Pancreas (tissue), 10 donors: ENCODE data around the gene KRTAP9-9. TPM values are rescaled to one million over a fixed set of nuclear protein-coding genes. Genes with fewer than 3 reads are reported as not detected.
"Not testable (repeated sequence)": the region's sequence is repeated elsewhere in the genome, so short reads cannot be mapped to it uniquely, and the experiment has no call there.

Experiments used
- ATAC-seq, 4 donors: fragments of 200-7000 bp; cut with Tn5 transposase; one replicate each; pipeline versions ENCODE4 v1.8.0 to v1.9.1; 2020; ENCODE audit warnings: mild to moderate bottlenecking in 4 of 4, moderate library complexity in 4 of 4
- DNase-seq, 6 donors: peaks; one replicate each; pipeline ENCODE4 v3.0.0-alpha.2; 2020
- FAIRE-seq: peaks from 2 replicates; lab custom pipeline; 2012; peaks lifted over from hg19 to GRCh38; lab: Jason Lieb, UNC
- H3K27ac ChIP-seq, 4 donors: fragments of 200-600 bp; sonication (generic); 1 replicate in 3 of 4; 2 replicates in 1 of 4; pipeline versions ENCODE4 v1.5.0 to v1.8.0; 2020
- H3K27me3 ChIP-seq, 4 donors: fragments of 200-600 bp; one replicate each; pipeline ENCODE4 v1.8.0; 2021
- H3K36me3 ChIP-seq, 3 donors: fragments of 200-600 bp; sonication (generic) in 1 of 3; one replicate each; pipeline versions ENCODE4 v1.5.0 to v1.8.0; 2020 to 2021
- H3K4me1 ChIP-seq, 3 donors: fragments of 200-600 bp; one replicate each; pipeline ENCODE4 v1.8.0; 2021
- H3K4me3 ChIP-seq, 4 donors: fragments of 200-600 bp; sonication (generic) in 2 of 4; one replicate each; pipeline versions ENCODE4 v1.5.0 to v1.8.0; 2020 to 2021
- H3K9me3 ChIP-seq, 4 donors: fragments of 200-600 bp; one replicate each; pipeline ENCODE4 v1.8.0; 2021
- WGBS, 2 donors: extraction: QIAGEN DNeasy Blood & Tissue Kit; methylation state at CpG; one replicate each; pipeline ENCODE4 v1.1.7; 2013; 5-methylcytosine and 5-hydroxymethylcytosine counted together
- intact Hi-C, 3 donors: fragments of 100-400 bp; cut with DNase I; formaldehyde crosslinking; loops; one replicate each; pipeline versions ENCODE4 v1.11.1 to v1.14.2; 2022
- polyA plus RNA-seq, 2 donors: library from polyadenylated mRNA; stranded (reverse); fragments of 200-250 nt; gene quantifications; one replicate each; pipeline ENCODE4 v1.2.3, GENCODE V29; 2013
- total RNA-seq, 6 donors: library from RNA; stranded (reverse); fragmentation: NEBNext Ultra II Directional in 4 of 6; extraction: Animal tissue kit (Norgen Biotek cat#: 25700) in 4 of 6; gene quantifications; one replicate each; pipeline versions ENCODE4 v1.2.1 to v1.2.4, GENCODE V29; 2021 to 2023
- TF ChIP-seq, protein P1 (sequence below), 4 donors: fragments of 200-600 bp; sonication (generic) in 3 of 4; IDR thresholded peaks; one replicate each; pipeline versions ENCODE4 v1.5.0 to v1.8.0; 2021; ENCODE audit warnings: antibody characterized with exemption in 4 of 4
- donor health status: healthy with polysubstance abuse.
- donor health status: DM: no; HTN: no; CAD: no; lungs with moderate emphysema.
- donor health status: DM: no; HTN: no; CAD: no.
- donor health status: control.
- donor health status: control.
- donor health status: Bipolar disorder and iron deficiency.
- donor health status: DM: yes; HTN: yes; CAD: no.
- donor health status: DM: no; HTN: no; CAD: no.
- donor health status: DM: no; HTN: no; CAD: no.
- donor health status: DM: yes; HTN: yes; CAD: no.

The KRTAP9-9 gene
- total and polyA plus RNA-seq, 8 donors: not detected

DNA sequence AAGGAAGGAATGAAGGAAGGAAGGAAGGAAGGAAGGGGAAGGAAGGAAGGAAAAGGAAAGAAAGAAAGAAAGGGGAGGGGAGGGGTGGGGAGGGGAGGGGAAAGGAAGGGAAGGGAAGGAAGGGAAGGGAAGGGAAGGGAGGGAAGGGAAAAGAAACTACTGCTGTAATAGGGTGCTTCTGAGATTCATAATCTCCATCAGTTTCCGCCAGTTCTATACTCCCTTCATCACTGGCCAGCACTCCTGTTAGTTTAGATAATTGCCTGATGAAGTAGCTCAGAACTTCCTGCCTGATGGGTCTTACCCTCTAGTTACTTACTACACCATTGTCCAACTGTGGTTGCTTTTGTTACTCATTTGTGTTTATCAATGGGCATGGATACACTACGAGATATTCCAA lies 8.0 kb downstream of the KRTAP9-9 start:
- intact Hi-C loops: no loop called here
- DNase-seq (no peak), FAIRE-seq (no peak), ATAC-seq (no peak)
- Histone ChIP-seq H3K27me3 (peaks cover 0 to 3% (median 0%) of the 10 kb centered on the region in 4 donors), H3K4me1 (no peaks in the 10 kb centered on the region), H3K4me3 (no peak overlapping the region), H3K27ac (no peak overlapping the region), H3K36me3 (no peaks in the 10 kb centered on the region), H3K9me3 (no peaks in the 10 kb centered on the region)
- TF ChIP-seq, protein P1, sequence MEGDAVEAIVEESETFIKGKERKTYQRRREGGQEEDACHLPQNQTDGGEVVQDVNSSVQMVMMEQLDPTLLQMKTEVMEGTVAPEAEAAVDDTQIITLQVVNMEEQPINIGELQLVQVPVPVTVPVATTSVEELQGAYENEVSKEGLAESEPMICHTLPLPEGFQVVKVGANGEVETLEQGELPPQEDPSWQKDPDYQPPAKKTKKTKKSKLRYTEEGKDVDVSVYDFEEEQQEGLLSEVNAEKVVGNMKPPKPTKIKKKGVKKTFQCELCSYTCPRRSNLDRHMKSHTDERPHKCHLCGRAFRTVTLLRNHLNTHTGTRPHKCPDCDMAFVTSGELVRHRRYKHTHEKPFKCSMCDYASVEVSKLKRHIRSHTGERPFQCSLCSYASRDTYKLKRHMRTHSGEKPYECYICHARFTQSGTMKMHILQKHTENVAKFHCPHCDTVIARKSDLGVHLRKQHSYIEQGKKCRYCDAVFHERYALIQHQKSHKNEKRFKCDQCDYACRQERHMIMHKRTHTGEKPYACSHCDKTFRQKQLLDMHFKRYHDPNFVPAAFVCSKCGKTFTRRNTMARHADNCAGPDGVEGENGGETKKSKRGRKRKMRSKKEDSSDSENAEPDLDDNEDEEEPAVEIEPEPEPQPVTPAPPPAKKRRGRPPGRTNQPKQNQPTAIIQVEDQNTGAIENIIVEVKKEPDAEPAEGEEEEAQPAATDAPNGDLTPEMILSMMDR (IDR thresholded peaks at IDR 0.05): no peak
- 55 to 62% methylated on average over 2 of the region's 2 CpGs for WGBS, 2 donors

DNA sequence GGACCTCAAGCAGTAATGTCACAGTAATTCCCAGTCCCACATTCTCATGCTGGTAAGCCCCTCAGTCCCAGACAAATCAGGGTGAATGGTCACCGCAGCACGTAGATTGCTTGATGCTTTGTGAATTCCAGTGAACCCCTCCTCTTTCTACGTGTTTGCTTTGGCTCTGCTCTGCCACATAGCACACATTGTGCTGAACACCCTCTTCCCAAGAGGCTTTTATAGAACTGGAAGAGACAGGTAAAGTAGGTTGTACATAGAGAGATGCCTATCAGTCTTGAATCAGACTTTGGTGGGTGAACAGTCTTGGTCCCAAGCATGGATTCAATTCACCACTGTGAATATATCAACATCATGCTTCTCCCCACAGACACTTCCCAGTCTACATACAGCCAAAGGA lies 9.4 kb downstream of the KRTAP9-9 start:
- FAIRE-seq (no peak), DNase-seq (no peak)

DNA sequence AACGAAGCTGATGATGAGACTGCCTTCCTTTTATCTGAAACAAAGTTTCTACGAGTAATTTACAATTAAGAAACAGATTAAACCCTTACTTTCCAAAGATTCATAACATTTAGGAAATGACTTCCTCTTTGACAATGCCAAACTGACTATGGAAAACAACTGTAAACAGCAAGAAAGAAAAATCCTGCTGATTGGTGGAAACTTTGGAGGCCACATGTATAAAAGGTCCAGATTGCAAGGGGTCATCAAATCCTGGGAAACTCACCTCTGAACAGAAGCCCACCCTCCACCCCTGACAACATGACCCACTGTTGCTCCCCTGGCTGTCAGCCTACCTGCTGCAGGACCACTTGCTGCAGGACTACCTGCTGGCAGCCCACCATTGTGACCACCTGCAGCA lies 9.9 kb downstream of the KRTAP9-9 start, which contains the start of gene KRTAP9-6:
TSS of gene KRTAP9-6 (plus strand) at position 301 of the 400 bp plus-strand sequence. CDS start at position 301, 0 bp downstream.
- H3K4me3 ChIP-seq: no peak within 1 kb of the TSS
- H3K27ac ChIP-seq: no peak within 1 kb of the TSS
- ATAC-seq (no peak), FAIRE-seq (no peak), DNase-seq (no peak)
- TF ChIP-seq, protein P1 (IDR thresholded peaks at IDR 0.05): no peak
- H3K27me3 ChIP-seq: peaks cover 0 to 3% (median 0%) of the 10 kb centered on the region in 4 donors
- intact Hi-C loops: no loop called here
- 25 to 27% methylated on average over 2 of the region's 2 CpGs for WGBS, 2 donors
- H3K36me3 ChIP-seq: no peaks in the 10 kb centered on the region
- H3K4me1 ChIP-seq: no peaks in the 10 kb centered on the region
- H3K9me3 ChIP-seq: no peaks in the 10 kb centered on the region

More for the DNA sequence above, 9.4 kb downstream of the KRTAP9-9 start:
- intact Hi-C loops: no loop called here
- ATAC-seq: no peak
- H3K4me1 ChIP-seq: no peaks in the 10 kb centered on the region
- TF ChIP-seq, protein P1 (IDR thresholded peaks at IDR 0.05): no peak
- no peak overlapping the region for H3K27ac ChIP-seq
- peaks cover 0 to 3% (median 0%) of the 10 kb centered on the region in 4 donors for H3K27me3 ChIP-seq
- 27 to 45% methylated on average over 3 of the region's 3 CpGs for WGBS, 2 donors
- H3K36me3 ChIP-seq: no peaks in the 10 kb centered on the region
- no peaks in the 10 kb centered on the region for H3K9me3 ChIP-seq
- no peak overlapping the region for H3K4me3 ChIP-seq

DNA sequence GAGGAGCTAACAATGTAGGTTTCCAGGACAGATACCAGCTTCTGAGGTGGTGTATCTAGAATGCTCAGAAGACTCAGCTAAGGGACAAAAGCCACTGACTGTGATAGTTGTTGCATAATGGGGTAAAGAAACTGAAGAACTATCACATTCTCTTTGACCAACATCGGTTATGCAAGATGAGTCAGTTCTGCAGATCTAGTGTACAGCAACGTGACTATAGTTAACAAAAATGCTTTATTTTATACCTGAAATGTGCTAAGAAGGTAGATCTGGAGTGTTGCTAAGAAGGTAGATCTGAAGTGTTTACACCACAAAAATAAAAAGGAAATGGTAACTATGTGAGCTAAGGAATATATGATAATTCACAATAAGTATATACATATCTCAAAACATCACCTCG lies 12.5 kb downstream of the KRTAP9-9 start:
- no peak overlapping the region for H3K27ac ChIP-seq
- ATAC-seq (no peak), FAIRE-seq (no peak), DNase-seq (no peak)
- H3K27me3 ChIP-seq: peaks cover 0 to 1% (median 0%) of the 10 kb centered on the region in 4 donors
- no peaks in the 10 kb centered on the region for H3K4me1 ChIP-seq
- TF ChIP-seq, protein P1 (IDR thresholded peaks at IDR 0.05): no peak
- H3K4me3 ChIP-seq: no peak overlapping the region
- intact Hi-C loops: no loop called here
- H3K36me3 ChIP-seq: no peaks in the 10 kb centered on the region
- 78% methylated on average over 3 of the region's 3 CpGs; no CpG with 5 or more reads in 1 of the 2 donors for WGBS, 2 donors
- H3K9me3 ChIP-seq: no peaks in the 10 kb centered on the region

DNA sequence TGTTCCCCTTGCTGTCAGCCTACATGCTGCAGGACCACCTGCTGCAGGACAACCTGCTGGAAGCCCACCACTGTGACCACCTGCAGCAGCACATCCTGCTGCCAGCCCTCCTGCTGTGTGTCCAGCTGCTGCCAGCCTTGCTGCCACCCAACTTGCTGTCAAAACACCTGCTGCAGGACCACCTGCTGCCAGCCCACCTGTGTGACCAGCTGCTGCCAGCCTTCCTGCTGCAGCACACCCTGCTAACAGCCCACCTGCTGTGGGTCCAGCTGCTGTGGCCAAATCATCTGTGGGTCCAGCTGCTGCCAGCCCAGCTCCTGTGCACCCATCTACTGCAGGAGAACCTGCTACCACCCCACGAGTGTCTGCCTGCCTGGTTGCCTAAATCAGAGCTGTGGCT lies 16.1 kb downstream of the KRTAP9-9 start:
- H3K4me1 ChIP-seq, H3K36me3 ChIP-seq, H3K27ac ChIP-seq, DNase-seq, intact Hi-C loops, ATAC-seq, H3K9me3 ChIP-seq, H3K27me3 ChIP-seq, FAIRE-seq, H3K4me3 ChIP-seq: not testable (repeated sequence)
- WGBS, 2 donors: 40% methylated on average over 1 of the region's 1 CpG; no CpG with 5 or more reads in 1 of the 2 donors
